Activated naive CD4-positive, alpha-beta T cell (primary cell): ENCODE data around the gene PRF1.
A peak's percentile ranks its signal among the peaks of the same experiment; 100 is the strongest.
"Not testable (repeated sequence)": the region's sequence is repeated elsewhere in the genome, so short reads cannot be mapped to it uniquely, and the experiment has no call there.

Experiments used
- DNase-seq, 4 experiments: peaks; one replicate each; lab custom pipeline; 2025; lab: John Stamatoyannopoulos, UW

PRF1 gene

DNA sequence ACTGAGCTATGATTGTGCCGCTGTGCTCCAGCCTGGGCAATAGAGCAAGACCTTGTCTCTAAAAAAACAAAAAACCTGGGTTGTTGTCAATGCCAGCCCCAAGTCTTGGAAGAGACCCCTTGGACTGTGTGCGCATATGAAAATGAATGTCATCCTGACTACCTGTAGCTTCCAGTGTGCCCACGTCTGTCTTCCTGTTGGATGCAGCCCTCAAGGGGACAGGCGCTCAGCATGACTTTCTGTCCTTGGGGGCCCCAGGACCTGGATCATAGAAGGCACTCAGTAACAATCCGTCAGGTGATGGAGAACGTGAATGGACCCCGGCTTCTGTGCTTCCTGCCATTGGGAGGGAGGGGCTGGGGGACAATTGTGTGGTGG is 9.0 kb downstream of the PRF1 start:
- DNase-seq, result no peak

DNA sequence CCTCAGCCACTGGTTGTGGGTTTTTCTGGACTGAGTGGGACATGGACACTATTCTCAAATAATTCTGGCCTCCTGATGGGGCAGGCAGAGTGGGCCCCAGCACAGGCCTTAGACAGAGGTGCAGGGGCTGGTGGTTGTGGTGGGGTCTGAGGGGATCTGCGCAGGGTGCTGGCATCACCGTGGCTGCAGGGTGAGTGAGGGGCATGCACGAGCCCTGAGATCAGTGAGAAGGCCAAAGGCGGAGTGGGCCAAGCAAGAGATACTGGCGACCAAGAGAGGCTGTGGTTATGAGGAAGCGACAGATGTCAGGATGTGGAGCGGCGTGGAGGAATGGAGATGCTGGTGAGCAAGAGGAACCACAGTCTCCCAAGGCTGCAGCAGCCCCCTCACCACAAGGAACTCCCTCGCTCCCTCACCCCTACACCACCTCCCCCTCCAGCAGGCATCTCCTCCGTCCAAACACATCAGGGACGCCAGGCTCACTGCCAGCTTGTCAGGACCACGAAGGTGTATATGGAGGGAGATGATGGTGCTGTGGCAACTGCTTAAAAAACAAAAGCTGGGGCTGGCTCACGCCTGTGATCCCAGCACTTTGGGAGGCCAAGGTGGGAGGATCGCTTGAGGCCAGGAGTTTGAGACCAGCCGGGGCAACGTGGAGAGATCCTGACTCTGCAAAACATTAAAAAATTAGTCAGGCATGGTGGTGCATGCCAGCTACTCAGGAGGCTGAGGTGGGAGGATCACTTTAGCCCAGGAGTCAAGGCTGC is 9.6 kb downstream of the PRF1 start:
- DNase-seq, result no peak

DNA sequence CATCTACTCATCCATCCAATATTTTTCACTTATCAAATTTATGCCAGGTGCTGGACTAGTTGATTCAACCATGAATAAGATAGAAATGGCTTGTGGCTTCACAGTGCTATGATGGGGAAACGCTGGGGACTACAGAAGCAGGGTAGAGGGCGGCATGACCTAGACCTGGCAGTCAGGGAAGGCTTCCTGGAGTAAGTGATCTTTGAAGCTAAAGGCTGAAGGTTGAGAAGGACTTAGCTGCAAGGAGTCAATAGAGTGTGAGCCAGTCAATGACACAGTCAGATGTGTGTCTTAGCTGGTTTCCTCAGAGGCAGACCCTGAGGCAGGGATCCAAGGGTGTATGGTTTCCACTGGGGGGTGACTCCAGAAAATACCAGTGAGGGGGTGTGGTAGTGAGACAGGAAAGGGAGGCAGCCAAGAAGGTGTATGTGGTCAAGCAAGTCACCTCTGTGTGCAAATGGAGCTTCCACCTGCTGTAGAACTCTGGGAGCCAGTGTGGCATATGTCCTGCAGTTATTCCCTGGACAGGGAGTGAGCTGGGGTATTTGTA is 10.3 kb downstream of the PRF1 start:
- no peak for DNase-seq

DNA sequence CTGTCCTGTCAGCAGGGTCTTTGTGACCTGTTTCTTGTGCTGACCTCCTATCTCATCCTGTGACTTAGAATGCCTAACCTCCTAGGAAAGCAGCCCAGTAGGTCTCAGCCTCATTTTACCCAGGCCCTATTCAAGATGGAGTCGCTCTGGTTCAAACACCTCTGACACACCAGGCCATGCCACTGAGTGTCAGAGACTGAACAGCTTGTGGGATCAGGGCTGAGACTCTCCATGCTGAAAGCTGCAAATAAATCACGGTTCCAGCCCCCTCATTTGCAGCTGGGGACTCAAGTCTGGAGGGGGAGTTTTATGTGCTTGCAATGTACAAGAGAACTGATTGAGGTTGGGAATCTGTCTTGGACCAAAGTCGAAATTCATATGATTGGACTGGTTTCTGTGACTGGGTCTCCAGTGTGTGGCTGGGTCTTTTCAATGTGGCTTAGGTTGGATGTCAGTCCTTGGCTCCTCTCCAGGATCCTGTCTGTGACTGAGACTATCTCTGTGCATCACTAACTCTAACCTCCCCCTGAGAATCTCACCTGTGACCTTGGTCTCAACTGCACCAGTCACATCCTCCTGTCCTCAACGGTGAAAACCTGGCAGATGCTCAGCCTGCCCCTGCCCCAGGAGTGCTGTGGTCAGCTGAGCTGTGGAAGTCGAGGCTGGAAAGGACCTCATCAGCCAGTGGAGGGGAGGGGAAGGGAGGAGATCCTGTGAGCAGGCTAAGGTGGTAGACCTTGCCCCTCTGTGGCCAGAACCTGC is 11.7 kb downstream of the PRF1 start:
- DNase-seq, result no peak

DNA sequence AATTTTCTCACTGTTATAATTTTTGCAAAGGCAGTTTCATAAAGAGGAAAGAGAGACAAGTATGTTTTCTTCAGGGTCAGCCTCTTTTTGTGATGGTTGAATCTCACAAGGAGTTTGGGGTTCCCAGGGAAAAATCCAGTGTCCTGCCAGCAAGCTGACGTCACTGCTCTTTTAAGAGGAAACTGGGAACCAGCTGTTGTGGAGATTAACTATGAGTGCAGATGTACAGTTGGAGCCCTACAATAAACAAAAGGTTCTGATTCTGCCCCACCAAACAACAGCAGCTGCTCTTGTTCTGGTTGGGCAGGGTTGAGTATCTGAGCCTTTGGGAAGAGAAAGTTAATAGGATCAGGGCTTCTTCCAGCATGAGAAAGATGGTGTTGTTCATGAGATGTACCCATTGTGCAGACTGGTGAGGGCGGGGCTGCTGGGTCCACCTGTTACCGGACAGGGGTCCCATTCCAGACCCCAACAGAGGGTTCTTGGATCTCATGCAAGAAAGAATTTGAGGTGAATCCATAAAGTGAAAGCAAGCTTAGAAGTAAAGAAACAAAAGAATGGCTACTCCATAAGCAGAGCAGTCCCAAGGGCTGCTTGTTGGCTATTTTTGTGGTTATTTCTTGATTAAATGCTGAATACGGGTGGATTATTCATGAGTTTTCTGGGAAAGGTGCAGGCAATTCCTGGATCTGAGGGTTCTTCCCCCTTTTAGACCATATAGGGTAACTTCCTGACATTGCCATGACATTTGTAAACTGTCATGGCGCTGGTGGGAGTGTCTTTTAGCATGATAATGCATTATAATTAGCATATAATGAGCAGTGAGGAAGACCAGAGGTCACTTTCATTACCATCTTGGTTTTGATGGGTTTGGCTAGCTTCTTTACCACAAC is 12.5 kb downstream of the PRF1 start:
- DNase-seq, result no peak

DNA sequence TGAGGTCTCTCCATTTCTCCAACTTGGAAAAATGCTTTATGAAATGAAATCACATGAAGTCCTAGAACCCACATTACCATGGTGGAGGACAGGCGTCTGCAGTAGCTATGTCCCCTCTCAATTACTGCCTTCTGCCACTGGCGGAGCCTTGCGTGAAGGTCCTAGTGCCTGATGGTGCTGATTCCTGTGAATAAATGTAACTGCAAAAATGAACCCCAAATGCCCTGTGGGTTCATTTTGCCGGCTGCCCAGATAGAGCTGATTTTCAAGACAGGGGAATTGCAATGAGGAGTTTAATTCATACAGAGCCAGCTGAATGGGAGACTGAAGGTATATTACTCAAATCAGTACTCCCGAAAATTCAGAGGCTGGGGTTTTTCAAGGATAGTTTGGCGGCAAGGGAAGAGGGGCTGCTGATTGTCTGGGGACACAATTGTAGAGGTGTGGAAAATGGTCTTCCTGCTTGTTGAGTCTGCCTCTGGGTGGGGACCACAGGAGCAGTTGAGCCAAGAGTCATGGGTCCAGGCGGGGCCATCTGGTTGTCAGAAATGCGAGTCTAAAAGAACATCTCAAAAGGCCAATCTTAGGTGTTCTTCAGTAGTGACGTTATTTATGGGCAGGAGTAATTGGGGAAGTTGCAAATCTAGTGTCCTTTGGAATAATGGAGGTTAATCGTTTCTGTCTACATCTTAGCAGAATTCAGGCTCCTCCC is 13.5 kb downstream of the PRF1 start:
- DNase-seq, result no peak

DNA sequence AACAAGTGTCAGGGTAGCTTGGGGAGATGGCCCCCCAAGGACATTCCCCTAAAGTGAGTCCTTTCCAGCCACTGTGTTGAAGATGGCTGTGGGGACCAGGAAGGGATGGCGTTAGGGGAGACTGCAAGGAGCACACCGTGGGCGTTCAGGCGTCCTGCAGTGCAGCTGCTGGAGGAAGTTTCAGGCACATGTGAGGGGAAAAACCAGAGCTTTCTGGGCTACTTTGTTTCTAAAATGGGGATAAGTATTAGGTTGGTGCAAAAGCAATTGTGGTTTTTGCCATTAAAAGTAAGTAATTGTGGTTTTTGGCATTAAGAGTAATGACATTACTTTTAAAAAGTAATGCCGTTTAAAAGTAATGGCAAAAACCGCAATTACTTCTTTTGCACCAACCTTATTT is 14.3 kb downstream of the PRF1 start:
- no peak for DNase-seq

DNA sequence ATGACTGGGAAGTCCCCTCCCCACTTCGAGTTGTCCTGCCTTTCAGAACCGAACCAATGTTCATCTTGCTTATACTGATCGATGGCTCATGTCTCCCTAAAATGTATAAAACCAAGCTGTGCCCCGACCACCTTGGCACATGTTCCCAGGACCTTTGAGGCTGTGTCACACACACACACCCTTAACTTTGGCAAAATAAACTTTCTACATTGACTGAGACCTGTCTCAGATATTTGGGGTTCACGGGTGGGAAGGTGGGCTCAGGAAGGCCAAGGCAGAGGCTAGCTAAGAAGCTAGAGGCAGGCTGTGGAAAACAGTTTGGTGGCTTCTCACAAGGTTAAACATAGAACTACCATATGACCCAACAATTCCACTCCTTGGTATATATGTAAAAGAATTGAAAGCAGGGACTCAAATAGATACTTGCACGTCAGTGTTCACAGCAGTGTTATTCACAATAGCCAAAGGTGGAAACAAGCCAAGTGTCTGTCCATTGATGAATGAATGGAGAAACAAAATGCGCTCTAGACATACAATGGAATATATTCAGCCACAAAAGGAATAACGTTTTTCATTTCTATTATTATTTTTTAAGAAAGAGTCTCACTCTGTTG is 15.4 kb downstream of the PRF1 start:
- no peak for DNase-seq

DNA sequence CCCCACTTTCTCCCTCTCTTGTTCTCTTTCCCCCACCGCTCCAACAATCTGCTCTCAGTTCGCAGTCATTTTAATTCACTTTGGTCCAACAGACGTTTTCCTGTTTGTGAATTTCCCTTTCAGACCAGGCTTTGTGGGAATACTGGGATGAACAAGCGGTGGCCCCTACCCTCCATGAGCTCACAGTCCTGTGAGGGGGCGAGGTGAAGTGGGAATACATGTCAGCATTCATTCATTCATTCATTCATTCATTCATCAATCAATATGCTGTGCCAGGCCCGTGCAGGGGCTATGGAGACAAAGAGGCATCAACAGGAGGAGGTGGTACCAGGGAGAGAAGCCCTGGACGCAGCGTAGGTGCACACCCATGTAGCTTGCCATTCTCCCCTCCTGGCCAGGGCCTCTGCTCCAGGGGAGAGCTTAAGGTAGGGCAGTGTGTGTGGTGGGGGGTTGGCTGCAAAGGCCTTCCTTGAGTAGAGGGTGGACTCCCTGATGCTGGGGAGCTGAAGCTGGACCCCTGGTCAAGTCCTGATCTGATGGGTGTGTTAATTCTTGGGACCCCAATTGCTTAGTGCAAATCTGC is 16.1 kb downstream of the PRF1 start:
- DNase-seq, result no peak

DNA sequence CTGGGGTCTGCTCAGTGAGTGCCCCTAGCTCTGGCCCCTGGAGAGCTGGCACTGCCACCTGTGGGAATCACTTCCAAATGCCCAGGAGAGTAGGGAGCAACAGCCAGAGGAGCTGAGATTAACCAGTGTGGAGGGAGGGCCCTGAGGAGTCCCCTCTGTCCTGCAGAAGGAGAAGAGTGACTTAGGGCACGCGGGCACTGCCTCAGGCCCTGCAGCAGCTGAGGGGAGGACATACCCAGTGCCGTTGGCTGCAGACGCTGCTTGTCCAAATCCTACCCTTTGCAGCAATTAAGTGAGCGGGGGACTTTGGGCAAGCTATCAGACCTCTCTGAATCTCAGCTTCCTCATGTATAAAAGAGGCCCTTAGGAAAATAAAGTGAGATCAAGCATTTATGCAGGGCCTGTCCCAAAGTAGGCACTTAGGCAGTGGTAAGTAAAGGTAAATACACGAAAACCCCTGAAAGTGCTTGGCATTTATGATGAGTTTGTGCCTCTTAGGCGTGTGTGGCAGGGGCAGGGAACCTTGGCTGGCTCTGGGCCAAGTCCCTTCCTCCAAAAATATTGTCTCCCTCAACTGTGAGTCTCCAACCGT is 16.9 kb downstream of the PRF1 start:
- no peak for DNase-seq

DNA sequence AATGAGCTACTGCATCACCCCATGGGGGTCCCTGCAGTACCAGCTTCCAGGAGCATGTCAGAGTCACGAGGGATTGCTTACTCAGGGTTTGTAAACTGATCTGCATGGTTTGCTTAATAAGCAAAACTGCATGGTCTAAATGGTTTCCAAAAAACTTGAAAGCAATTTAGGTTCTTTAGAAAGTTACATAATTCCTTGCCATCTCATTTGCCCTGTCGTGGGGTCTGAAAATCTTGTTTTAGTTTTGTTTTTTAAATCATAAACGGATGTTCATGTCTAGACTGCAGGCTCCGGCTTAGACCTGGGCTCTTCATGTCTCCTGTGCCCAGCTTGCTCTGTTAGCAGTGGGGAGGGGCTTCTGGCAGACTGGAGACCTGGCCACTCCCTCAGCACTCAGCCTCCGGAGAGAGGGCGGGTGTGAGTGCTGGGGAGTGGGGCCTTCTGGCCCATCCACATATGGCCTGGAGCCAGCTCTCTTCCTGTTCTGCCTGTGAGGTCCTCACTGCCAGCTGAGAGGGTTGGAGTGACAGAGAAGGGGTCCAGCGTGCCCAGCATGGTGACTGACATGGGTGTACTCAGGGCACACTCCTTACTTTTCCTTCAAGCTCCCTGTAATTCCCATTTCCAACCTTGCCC is 17.5 kb downstream of the PRF1 start:
- no peak for DNase-seq

DNA sequence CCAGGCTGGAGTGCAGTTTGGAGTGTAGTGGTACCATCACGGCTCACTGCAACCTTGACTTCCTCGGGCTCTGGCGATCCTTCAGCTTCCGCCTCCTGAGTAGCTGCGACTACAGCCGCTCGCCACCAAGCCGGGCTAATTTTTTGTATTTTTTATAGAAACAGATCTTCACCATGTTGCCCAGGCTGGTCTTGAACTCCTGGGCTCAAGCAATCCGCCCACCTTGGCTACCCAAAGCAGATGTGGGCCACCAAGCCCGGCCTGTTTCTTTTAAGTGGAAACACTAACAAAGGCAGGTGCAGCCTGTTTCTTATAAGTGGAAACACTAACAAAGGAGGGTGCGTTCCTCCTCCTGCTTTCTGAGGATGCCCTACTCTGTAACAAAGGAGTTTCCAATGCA is 18.2 kb downstream of the PRF1 start:
- no peak for DNase-seq

DNA sequence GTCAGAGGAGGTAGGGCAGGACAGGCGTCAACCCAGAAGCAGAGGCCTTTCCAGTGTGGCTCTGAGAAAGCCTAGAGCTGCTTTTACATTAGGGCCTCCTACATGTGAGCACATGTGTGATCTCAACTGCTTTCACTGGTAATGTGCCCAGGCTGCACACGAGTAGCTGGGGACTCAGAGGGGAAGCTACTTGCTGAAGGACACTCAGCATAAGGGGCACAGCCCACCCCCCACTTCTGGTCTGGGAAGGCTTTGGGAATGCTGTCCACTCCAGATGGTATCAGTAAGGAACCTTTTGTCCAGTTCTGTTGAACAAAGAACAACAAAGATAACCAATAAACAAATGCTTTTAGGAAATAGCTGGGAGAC is 18.9 kb downstream of the PRF1 start:
- no peak for DNase-seq

DNA sequence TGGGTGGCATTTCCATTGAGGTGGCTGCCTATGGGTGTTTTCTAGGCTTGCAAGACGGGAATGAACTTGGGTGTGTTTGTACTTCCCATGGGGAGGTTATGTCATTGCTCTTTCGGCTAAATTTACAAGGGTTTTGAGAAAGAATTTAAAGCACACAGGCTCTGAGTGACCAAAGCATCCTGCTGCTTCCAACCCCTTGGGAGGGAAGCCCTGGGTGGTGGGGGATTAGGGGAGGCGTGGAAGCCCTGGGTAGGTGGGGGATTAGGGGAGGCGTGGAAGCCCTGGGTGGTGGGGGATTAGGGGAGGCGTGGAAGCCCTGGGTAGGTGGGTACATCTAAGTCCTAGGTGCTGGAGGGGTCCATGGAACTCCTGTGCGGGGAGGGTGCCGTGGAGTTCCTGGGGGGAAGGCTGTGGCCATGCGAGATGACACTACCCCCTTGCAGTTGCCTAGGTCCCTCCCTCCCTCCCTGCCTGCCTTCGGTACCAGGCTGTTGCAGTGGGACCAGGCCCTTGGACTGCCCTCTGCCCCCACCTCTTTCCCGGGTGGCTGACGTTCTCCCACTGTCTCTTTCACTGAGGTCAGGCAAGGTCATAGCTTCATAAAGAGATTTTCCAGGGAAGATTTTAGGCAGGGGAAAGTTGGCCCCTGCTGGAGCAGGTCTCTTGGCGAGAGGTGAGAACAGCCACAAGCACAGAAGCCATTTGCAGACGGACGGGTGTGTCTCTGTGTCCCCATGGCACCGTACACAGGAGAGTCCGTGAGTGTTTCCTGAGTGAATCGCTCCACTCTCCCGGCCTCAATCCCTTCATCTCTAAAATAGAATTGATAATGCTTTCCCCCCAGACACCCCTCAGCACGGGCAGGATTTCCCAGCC is 19.5 kb downstream of the PRF1 start:
- no peak for DNase-seq

DNA sequence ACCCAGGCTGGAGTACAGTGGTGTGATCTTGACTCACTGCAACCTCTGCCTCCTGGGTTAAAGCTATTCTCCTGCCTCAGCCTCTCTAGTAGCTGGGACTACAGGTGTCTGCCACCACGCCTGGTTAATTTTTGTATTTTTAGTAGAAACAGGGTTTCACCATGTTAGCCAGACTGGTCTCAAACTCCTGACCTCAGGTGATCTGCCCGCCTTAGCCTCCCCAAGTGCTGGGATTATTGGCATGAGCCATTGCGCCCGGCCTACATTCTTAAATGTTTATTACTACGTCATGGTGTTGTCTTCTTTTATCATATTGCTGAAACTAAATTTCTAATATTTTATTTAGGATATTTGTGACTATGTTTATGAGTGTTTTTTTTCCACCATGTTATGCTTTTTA is 21.4 kb downstream of the PRF1 start:
- DNase-seq, result not testable (repeated sequence)

DNA sequence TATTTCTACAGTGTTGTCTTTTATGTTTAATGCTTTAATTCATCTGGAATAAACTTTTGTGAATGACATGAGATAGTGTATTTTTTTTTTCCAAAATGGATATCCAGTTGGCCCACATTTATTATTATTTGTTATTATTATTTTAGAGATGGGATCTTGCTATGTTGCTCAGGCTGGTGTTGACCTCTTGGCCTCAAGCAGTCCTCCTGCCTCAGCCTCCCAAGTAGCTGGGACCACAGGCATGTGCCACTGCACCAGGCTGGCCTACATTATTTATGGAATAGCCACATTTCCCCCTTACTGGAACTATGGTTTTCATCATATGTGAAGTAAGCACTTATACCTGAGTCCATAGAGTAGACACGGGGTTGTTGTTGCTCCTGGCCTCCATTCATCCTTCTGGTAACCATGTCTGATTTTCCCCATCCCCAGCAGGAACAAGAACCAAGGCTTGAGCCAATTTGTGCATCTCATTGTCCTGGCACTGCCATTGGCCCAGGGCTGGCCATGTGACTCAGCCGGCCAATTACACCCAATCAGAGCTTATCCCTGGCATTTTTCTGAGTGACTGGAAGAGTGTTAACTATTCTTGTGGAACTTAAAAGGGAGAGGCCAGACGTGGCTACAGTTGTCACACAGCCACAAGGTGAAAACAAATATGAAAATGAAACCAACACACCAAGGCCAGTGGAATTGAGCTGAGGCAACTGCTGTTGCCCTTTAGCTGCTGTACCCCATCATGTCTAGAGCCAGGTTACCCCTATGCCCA is 23.1 kb downstream of the PRF1 start:
- DNase-seq, result no peak

DNA sequence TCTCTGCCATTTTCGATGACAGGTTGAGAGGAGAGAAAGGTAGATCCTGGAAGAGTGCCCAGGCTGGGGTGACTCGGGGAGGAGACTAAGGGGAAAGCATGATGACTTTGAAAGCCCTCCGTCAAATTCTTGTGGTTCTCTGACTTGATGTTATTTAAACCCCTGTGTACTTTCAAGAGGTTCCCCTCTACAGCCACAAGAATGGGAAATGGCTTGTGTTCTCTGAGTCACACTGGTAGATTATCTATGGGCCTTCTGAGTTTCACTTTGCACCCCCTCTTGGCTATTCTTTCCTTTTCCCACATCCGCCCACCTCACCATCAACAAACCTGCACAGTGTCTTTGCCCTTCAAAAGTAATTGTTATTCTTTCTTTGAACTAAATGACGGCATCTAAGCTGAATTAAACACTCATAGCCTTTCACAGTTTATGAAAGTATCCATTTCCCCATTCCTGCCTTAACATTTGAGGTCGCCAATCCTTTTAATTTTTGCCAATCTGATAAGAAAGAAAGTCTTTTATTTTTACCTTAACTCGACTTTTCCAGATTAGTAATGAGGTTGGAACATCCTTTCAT is 24.1 kb downstream of the PRF1 start:
- peak in 2 of 4 experiments; percentile 29 to 44 for DNase-seq
